Neuronal stem cell (in vitro differentiated cells): ENCODE data around the gene KDM6A.
A peak's percentile ranks its signal among the peaks of the same experiment; 100 is the strongest.

ENCODE experiments used
- DNase-seq: peaks from one replicate; pipeline ENCODE4 v3.0.0-alpha.2; 2013; ENCODE audit warnings: low spot score
- H2AFZ ChIP-seq: one replicate; pipeline ENCODE4 v1.6.1; 2013; ENCODE audit warnings: mild to moderate bottlenecking, low read length, inconsistent platforms
- H2AK5ac ChIP-seq: 2 replicates; pipeline ENCODE4 v1.6.1; 2013; ENCODE audit warnings: low read depth, mild to moderate bottlenecking, inconsistent platforms, low read length, moderate library complexity, mixed read lengths
- H2BK120ac ChIP-seq: 2 replicates; pipeline ENCODE4 v1.6.1; 2013; ENCODE audit warnings: low read depth, mild to moderate bottlenecking, inconsistent platforms, low read length, moderate library complexity, mixed read lengths
- H2BK12ac ChIP-seq: one replicate; pipeline ENCODE4 v1.6.1; 2013; ENCODE audit warnings: low read length, inconsistent platforms
- H2BK15ac ChIP-seq: 2 replicates; pipeline ENCODE4 v1.6.1; 2013; ENCODE audit warnings: mild to moderate bottlenecking, low read length, inconsistent platforms, mixed read lengths
- H2BK5ac ChIP-seq: one replicate; pipeline ENCODE4 v1.6.1; 2013; ENCODE audit warnings: inconsistent platforms, mild to moderate bottlenecking, low read length, moderate library complexity
- H3K14ac ChIP-seq: one replicate; pipeline ENCODE4 v1.6.1; 2013; ENCODE audit warnings: low read length, inconsistent platforms
- H3K18ac ChIP-seq: 2 replicates; pipeline ENCODE4 v1.6.1; 2013; ENCODE audit warnings: low read length, inconsistent platforms
- H3K23ac ChIP-seq: 2 replicates; pipeline ENCODE4 v1.6.1; 2013; ENCODE audit warnings: low read depth, mild to moderate bottlenecking, mixed read lengths, low read length, inconsistent platforms; ENCODE audit not compliant: poor library complexity
- H3K27ac ChIP-seq: replicated peaks from 3 replicates; pipeline ENCODE4 v1.5.1; 2013; ENCODE audit warnings: low read length, inconsistent platforms
- H3K27me3 ChIP-seq, 3 experiments: 2 replicates each; pipeline ENCODE4 v1.6.1; 2013; ENCODE audit warnings: low read length in 3 of 3, mild to moderate bottlenecking in 2 of 3, inconsistent platforms in 1 of 3, low read depth in 1 of 3, mixed read lengths in 1 of 3, moderate library complexity in 1 of 3; ENCODE audit not compliant: control insufficient read depth in 3 of 3, insufficient read depth in 3 of 3
- H3K36me3 ChIP-seq, 2 donors: replicated peaks in 1 of 2; 2 replicates each; pipeline ENCODE4 v1.6.1; 2013; ENCODE audit warnings: low read length in 2 of 2; ENCODE audit not compliant: control insufficient read depth in 2 of 2, insufficient read depth in 2 of 2
- H3K4ac ChIP-seq: 2 replicates; pipeline ENCODE4 v1.6.1; 2013; ENCODE audit warnings: inconsistent platforms, mild to moderate bottlenecking, low read length, moderate library complexity
- H3K4me1 ChIP-seq, 2 donors: 1 replicate in 1 of 2; 2 replicates in 1 of 2; pipeline ENCODE4 v1.6.1; 2013; ENCODE audit warnings: low read length in 2 of 2, low read depth in 1 of 2; ENCODE audit not compliant: control insufficient read depth in 2 of 2, insufficient read depth in 1 of 2
- H3K4me2 ChIP-seq: one replicate; pipeline ENCODE4 v1.6.1; 2013; ENCODE audit warnings: mild to moderate bottlenecking, low read length, inconsistent platforms; ENCODE audit not compliant: insufficient read depth, poor library complexity, severe bottlenecking
- H3K4me3 ChIP-seq, 2 donors: 2 replicates each; pipeline ENCODE4 v1.5.1; 2013; ENCODE audit warnings: low read length in 2 of 2, mild to moderate bottlenecking in 2 of 2, inconsistent platforms in 1 of 2, moderate library complexity in 1 of 2
- H3K79me1 ChIP-seq: one replicate; pipeline ENCODE4 v1.6.1; 2013; ENCODE audit warnings: low read depth, mild to moderate bottlenecking, inconsistent platforms, low read length, moderate library complexity
- H3K9ac ChIP-seq: one replicate; pipeline ENCODE4 v1.6.1; 2013; ENCODE audit warnings: mild to moderate bottlenecking, low read depth, low read length, inconsistent platforms; ENCODE audit not compliant: poor library complexity
- H3K9me3 ChIP-seq, 2 donors: replicated peaks in 1 of 2; 2 replicates each; pipeline versions ENCODE3 to v1.6.1; 2013; ENCODE audit warnings: low read length in 2 of 2, mild to moderate bottlenecking in 2 of 2, inconsistent platforms in 1 of 2, low read depth in 1 of 2, mixed read lengths in 1 of 2, moderate library complexity in 1 of 2; ENCODE audit not compliant: control insufficient read depth in 2 of 2, insufficient read depth in 1 of 2
- H4K8ac ChIP-seq: one replicate; pipeline ENCODE4 v1.6.1; 2013; ENCODE audit warnings: low read depth, mild to moderate bottlenecking, inconsistent platforms, low read length, moderate library complexity
- H4K91ac ChIP-seq: one replicate; pipeline ENCODE4 v1.6.1; 2013; ENCODE audit warnings: low read length, low read depth, mild to moderate bottlenecking, inconsistent platforms; ENCODE audit not compliant: poor library complexity
- WGBS, 2 donors: extraction: QIAGEN DNeasy Blood & Tissue Kit; methylation state at CpG; one replicate each; pipeline ENCODE4 v1.1.7; 2013; ENCODE audit warnings: missing lambda C conversion rate in 2 of 2, mixed read lengths in 1 of 2; ENCODE audit not compliant: insufficient read length in 2 of 2, insufficient replicate concordance in 1 of 2; ENCODE audit errors: extremely low coverage in 2 of 2; 5-methylcytosine and 5-hydroxymethylcytosine counted together

The KDM6A gene

DNA sequence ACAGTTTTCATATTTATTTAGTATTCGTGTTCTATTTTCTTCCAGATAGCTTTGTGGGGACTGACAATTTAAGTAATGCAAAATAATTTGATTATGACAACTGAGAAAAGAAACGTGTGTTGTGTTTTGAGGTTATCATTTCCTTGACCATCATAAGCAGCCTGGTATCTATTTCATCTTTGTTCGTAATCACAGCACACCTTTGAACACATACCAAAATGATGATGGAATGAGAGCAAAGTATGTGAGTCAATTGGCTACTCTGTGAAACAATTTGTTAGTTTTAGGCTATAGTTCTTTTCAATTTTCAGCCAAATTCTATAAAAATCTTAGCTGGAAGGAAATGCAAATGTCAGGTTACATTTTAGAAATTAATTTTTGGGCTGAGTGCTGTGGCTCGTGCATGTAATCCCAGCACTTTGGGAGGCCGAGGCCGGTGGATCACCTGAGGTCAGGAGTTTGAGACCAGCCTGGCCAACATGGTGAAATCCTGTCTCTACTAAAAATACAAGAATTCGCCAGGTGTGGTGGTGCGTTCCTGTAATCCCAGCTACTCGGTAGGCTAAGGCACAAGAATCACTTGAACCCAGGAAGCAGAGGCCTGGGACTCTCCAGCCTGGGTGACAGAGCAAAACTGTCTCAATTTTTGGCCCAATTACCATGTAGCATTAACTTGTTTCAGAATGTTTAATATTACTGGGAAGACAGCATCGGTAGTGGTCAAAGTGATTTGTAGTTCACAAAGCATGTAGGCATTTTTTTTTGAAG lies 30.3 kb upstream of the KDM6A start:
- no CpG with 5 or more reads among the region's 10 CpGs for WGBS, 2 donors
- Histone ChIP-seq H3K4me1 (no peaks in the 10 kb centered on the region), H2BK12ac (no peak overlapping the region), H3K4me3 (no peak overlapping the region), H2BK15ac (no peak overlapping the region), H4K91ac (no peak overlapping the region), H3K9ac (no peak overlapping the region), H3K36me3 (no peaks in the 10 kb centered on the region), H3K79me1 (no peaks in the 10 kb centered on the region), H4K8ac (no peak overlapping the region), H2AK5ac (no peak overlapping the region), H3K4ac (no peak overlapping the region), H3K27me3 (no peaks in the 10 kb centered on the region), H2BK5ac (no peak overlapping the region), H3K23ac (no peak overlapping the region), H3K4me2 (no peak overlapping the region), H3K14ac (no peak overlapping the region), H3K9me3 (no peaks in the 10 kb centered on the region), H3K18ac (no peak overlapping the region), H3K27ac (no peak overlapping the region), H2BK120ac (no peak overlapping the region), H2AFZ (no peak overlapping the region)
- no peak for DNase-seq

DNA sequence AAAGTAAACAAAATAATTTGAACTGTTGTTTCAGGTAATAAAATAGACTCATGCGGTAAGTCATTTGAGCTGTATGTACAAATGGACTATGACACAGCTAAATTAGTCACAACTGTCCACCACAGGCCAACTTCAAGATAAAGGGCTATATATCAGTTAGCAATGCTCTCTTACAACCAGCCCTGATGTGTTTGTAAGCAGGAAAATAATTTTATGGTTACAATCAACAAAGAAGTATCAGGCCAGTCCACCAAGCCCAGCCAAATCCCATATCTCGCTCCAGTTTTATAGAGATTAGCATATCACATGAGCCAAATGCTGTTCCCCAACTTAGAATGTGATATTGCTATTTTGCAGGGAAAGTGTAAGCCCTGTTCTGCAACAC lies 29.7 kb upstream of the KDM6A start:
- peak overlapping the region; percentile 22 for H2AFZ ChIP-seq
- H2BK5ac ChIP-seq: no peak overlapping the region
- no CpG with 5 or more reads among the region's 2 CpGs for WGBS, 2 donors
- no peaks in the 10 kb centered on the region for H3K9me3 ChIP-seq
- no peak overlapping the region for H3K18ac ChIP-seq
- no peak overlapping the region for H3K23ac ChIP-seq
- no peak overlapping the region for H3K9ac ChIP-seq
- H3K4me1 ChIP-seq: no peaks in the 10 kb centered on the region
- H3K14ac ChIP-seq: no peak overlapping the region
- no peaks in the 10 kb centered on the region for H3K27me3 ChIP-seq
- no peak overlapping the region for H3K4me3 ChIP-seq
- no peak for DNase-seq
- H3K4me2 ChIP-seq: no peak overlapping the region
- H3K79me1 ChIP-seq: no peaks in the 10 kb centered on the region
- no peak overlapping the region for H4K8ac ChIP-seq
- no peak overlapping the region for H4K91ac ChIP-seq
- H2BK120ac ChIP-seq: no peak overlapping the region
- no peak overlapping the region for H3K4ac ChIP-seq
- no peaks in the 10 kb centered on the region for H3K36me3 ChIP-seq
- H2BK12ac ChIP-seq: no peak overlapping the region
- H2AK5ac ChIP-seq: no peak overlapping the region
- H2BK15ac ChIP-seq: no peak overlapping the region
- H3K27ac ChIP-seq: no peak overlapping the region

DNA sequence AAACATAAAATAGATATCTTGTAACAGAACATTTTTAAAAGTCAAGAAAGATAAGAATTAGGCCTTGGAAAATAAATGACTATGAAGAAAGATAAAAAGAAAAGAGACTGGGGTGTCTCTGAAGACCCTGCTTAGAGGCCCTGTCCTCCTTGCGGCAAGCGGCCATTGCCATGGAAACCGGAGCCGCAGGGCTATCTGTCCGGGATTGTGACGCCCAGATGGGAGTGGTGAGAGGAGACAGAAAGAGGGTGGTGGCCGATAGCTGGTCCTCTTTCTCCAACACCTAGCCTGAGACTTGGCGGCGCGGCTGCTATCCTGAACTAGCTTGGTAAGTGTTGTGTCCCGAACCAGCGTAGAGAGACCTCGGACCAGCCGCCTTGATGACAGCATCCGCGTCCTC lies 29.2 kb upstream of the KDM6A start, which contains the start of gene DUSP21:
Gene DUSP21, plus strand, starts transcription at position 269 of the 400 bp plus-strand sequence. Its CDS starts 112 bp downstream, at position 381.
- Histone ChIP-seq H3K27me3 (no peaks in the 10 kb centered on the region), H2AFZ (peak within 1 kb of the TSS; percentile 22), H2BK15ac (no peak within 1 kb of the TSS), H3K36me3 (no peaks in the 10 kb centered on the region), H3K27ac (no peak within 1 kb of the TSS), H3K79me1 (no peaks in the 10 kb centered on the region), H2BK12ac (no peak within 1 kb of the TSS), H3K18ac (no peak within 1 kb of the TSS), H4K91ac (no peak within 1 kb of the TSS), H3K4ac (no peak within 1 kb of the TSS), H2AK5ac (no peak within 1 kb of the TSS), H4K8ac (no peak within 1 kb of the TSS), H3K4me1 (no peaks in the 10 kb centered on the region), H3K9ac (no peak within 1 kb of the TSS), H3K23ac (no peak within 1 kb of the TSS), H3K14ac (no peak within 1 kb of the TSS), H2BK120ac (no peak within 1 kb of the TSS), H3K4me3 (no peak within 1 kb of the TSS), H3K4me2 (no peak within 1 kb of the TSS), H3K9me3 (no peaks in the 10 kb centered on the region), H2BK5ac (no peak within 1 kb of the TSS)
- no peak for DNase-seq
- WGBS, 2 donors: no CpG with 5 or more reads among the region's 16 CpGs

DNA sequence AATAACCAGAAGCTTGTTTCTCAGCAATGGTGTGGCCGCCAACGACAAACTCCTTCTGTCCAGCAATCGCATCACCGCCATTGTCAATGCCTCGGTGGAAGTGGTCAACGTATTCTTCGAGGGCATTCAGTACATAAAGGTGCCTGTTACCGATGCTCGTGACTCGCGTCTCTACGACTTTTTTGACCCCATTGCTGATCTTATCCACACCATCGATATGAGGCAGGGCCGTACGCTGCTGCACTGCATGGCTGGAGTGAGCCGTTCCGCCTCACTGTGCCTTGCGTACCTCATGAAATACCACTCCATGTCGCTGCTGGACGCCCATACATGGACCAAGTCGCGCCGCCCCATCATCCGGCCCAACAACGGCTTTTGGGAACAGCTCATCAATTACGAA lies 28.8 kb upstream of the KDM6A start:
- Histone ChIP-seq H2BK5ac (no peak overlapping the region), H3K9ac (no peak overlapping the region), H4K91ac (no peak overlapping the region), H2AK5ac (no peak overlapping the region), H3K36me3 (no peaks in the 10 kb centered on the region), H2BK120ac (no peak overlapping the region), H3K23ac (no peak overlapping the region), H3K79me1 (no peaks in the 10 kb centered on the region), H3K9me3 (no peaks in the 10 kb centered on the region), H3K14ac (no peak overlapping the region), H3K4me2 (no peak overlapping the region), H3K27ac (no peak overlapping the region), H3K4me1 (no peaks in the 10 kb centered on the region), H2BK15ac (no peak overlapping the region), H3K18ac (no peak overlapping the region), H2AFZ (no peak overlapping the region), H3K4ac (no peak overlapping the region), H3K4me3 (no peak overlapping the region), H4K8ac (no peak overlapping the region), H3K27me3 (no peaks in the 10 kb centered on the region), H2BK12ac (no peak overlapping the region)
- no peak for DNase-seq
- WGBS, 2 donors: no CpG with 5 or more reads among the region's 26 CpGs
